ENCODE results near the gene VCP.
A peak's percentile ranks its signal among the peaks of the same experiment; 100 is the strongest.

VCP gene

DNA sequence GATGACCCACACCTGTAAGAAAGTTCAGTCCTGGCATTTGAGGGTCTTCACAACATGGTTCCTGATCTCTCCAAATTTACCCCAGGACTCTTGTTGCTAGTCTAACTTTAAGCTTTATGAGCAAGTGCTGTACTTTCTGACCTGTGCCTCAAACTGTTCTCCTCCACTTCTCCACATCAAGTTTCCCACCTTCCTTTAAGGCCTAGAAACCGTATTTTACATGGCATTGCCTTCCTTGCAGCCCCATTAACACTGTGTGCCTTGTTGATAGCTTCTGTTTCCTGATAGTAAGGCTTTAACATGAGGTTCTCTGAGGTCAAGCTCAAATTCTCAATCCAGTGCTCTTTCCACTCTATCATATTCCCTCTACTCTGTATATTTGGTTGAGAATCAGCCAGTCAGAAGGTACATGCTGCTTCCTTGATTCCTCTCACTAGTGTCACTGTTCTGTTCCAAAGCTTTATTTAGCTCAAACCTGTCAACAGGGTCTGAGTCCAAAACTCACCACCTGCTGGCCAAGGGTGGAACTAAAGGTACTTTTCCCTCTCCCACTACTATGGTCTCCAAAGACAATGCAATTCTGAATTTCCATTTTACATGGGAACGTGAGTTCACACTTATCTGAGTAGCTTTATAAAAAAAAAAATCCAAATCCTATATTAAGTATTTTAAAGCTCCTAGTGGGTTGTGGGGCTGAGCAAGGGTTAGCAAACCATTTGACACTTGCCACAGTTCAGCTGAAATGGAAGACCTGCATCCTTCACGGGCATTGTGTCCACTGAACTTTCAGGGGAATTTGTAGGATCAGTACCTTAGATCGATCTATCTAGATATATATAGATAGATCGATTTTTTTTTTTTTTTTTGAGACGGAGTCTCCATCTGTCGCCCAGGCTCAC is 21.1 kb downstream of the VCP start:
- peak overlapping the region; percentile 15 to 39 for H3K27ac ChIP-seq
- no peak overlapping the region for H3K4me3 ChIP-seq
- TF ChIP-seq, protein P1, sequence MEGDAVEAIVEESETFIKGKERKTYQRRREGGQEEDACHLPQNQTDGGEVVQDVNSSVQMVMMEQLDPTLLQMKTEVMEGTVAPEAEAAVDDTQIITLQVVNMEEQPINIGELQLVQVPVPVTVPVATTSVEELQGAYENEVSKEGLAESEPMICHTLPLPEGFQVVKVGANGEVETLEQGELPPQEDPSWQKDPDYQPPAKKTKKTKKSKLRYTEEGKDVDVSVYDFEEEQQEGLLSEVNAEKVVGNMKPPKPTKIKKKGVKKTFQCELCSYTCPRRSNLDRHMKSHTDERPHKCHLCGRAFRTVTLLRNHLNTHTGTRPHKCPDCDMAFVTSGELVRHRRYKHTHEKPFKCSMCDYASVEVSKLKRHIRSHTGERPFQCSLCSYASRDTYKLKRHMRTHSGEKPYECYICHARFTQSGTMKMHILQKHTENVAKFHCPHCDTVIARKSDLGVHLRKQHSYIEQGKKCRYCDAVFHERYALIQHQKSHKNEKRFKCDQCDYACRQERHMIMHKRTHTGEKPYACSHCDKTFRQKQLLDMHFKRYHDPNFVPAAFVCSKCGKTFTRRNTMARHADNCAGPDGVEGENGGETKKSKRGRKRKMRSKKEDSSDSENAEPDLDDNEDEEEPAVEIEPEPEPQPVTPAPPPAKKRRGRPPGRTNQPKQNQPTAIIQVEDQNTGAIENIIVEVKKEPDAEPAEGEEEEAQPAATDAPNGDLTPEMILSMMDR (IDR thresholded peaks at IDR 0.05), result peak; percentile 22
- DNase-seq (ENCODE audit: low spot score), result no peak

DNA sequence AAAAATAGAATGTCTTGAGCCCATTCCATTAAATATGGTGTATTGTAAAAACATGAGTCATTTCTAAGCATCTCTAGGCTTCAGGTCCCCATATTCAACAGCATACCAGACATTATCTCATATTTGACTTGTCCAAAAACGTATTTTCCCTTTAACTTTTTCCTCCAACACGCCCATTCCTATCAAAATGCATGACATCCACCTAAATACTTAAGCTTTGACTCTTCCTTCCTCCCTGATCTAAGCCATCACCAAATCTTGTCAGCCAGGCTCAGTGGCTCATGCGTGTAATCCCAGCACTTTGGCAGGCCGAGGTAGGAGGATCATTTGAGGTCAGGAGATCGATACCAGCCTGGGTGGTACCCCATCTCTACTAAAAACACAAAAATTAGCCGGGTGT is 23.9 kb downstream of the VCP start:
- H3K27ac ChIP-seq, result no peak overlapping the region
- DNase-seq (ENCODE audit: low spot score), result no peak
- TF ChIP-seq, protein P1 (IDR thresholded peaks at IDR 0.05), result no peak

DNA sequence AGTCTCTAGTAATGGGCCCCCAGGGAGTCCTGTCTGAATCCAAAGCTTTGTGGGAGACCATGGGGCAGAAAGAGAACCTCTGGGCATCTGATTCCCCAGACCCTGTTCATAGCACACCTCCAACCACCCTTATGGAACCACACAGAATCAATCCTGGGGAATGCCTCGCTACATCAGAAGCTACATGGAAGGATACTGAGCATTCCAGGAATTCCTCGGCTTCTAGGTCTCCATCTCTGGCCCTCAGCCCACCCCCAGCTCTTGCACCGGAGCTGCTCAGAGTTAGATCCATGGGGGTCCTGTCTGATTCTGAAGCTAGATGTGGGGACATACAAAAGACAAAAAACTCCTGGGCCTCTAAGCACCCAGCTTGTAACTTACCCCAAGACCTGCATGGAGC is 28.4 kb downstream of the VCP start:
- TF ChIP-seq, protein P1 (IDR thresholded peaks at IDR 0.05), result no peak
- H3K27ac ChIP-seq, result no peak overlapping the region
- no peak overlapping the region for H3K4me3 ChIP-seq
- DNase-seq (ENCODE audit: low spot score), result no peak

More for the DNA sequence above, 23.9 kb downstream of the VCP start:
- no peak overlapping the region for H3K4me3 ChIP-seq

DNA sequence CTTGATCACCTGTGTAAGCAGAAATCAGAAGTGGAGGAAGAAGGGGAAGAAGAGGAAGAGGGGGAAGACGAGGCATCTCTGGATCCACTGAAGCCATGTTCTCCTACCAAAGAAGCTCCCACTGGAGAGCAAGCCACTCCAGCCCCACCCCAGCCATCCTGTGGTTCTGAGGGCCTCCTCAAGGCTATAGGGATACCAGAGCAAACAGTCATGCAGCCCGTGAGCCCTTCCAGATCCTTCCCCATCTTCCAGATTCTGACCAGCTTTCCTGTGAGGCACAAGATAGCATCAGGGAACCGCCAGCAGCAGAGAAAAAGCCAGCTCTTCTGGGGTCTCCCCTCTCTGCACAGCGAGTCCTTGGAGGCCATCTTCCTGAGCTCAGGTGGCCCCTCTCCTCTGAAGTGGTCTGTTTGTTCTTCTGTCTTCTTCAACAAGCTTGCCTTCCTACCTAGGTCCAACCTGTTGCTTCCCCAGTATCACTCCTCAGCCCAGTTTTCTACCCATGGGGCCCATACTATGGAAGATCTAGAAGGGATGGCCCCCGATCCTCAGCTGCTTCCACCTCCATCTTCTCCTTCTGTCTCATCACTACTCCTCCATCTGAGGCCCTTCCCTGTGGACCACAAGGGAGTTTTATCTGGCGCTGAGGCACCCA is 29.4 kb downstream of the VCP start:
- Histone ChIP-seq H3K27ac (no peak overlapping the region), H3K4me3 (no peak overlapping the region)
- no peak for DNase-seq (ENCODE audit: low spot score)
- TF ChIP-seq, protein P1 (IDR thresholded peaks at IDR 0.05), result no peak

DNA sequence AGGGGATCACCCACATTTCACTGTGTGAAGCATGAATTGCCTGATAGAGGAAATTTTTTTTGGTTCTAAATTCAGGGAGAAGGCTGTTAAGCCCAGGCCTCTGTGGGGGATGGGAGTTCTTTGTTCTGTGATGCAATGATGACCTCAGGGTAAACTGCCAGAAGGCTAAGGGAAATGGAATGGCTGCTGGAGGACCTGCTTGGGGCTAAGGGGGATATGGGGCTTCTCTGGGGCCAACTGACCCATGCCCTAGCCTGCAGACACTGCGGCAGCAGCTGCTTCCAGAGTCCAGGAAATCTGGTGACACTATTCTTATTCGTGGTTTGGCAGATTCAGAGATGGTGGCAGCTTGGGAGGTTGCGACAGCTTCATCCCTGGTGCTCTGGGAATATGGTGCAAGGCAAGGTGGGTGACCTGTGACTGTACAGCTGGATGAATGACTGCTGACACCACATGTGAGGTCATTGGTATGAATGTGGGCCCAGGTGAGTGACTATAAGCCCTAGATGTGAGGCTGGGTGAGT is 30.3 kb downstream of the VCP start:
- H3K4me3 ChIP-seq, result no peak overlapping the region
- TF ChIP-seq, protein P1 (IDR thresholded peaks at IDR 0.05), result no peak
- no peak for DNase-seq (ENCODE audit: low spot score)
- no peak overlapping the region for H3K27ac ChIP-seq

DNA sequence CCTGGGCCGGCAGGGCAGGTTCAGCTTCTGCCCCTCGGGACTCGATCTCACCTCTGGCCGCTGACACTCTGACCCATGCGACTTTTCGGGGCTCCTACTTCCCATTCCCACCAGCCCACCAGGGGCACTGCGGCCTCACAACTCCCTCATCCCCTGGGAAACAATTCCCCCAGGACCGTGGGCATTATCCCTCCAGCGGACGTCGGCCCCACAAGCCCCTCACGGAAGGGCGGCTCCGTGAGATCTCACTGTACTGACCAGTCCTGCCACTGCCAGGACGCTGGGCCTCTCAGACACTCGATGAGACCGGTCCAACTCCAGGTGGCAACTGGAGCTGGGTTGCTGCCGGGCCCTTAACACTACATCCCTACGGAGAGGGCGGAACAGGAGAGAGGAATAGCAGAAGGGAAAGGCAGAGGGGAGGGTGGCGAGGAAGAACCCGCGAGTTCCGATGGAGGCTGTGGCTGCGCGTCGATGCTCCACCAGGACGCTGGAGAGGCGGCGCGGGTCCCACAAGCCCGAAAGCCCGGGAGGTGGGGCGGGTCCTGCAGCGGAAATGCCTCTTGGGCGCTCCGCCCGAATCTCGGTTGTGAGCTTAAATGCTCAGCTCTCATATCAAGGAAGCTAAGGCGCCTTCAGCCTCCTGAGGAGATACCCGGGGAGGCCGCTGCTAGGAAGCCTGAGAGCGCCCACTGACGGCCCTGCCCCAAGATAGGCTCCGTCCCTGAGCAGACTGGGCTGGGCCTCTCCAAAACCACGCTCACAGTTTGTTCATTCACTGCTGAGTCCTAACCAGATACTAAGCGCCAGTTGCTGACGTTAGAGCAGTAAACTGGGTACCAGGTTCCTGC is 36.3 kb downstream of the VCP start:
- peak overlapping the region; percentile 28 to 76 for H3K27ac ChIP-seq
- TF ChIP-seq, protein P1 (IDR thresholded peaks at IDR 0.05), result no peak
- peak; percentile 77 for DNase-seq (ENCODE audit: low spot score)
- H3K4me3 ChIP-seq, result peak overlapping the region; percentile 73
